ENCODE results near the gene FZD10.

Gene FZD10

DNA sequence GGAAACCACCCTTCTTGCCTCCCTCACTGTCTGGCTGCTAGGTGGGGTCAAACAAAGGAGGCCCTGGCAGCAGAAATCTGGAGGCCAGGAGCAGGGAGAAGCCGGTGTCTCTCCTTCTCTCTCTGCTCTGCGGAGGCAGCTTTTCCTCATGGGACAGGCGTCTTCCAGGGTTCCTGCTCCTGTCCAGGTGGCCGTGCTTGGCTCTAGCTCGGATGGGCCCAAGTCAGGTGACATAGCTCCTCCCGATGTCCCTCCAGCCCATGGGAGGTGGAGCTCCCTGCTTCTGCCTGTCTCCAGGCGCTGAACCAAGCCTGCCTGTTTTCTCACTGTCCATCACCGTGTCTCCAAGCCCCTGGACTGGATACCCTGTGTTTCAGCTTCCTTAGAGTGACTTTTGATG, 30.5 kb upstream of the FZD10 start:
- DNase-seq (ENCODE audit: low spot score): no peak

DNA sequence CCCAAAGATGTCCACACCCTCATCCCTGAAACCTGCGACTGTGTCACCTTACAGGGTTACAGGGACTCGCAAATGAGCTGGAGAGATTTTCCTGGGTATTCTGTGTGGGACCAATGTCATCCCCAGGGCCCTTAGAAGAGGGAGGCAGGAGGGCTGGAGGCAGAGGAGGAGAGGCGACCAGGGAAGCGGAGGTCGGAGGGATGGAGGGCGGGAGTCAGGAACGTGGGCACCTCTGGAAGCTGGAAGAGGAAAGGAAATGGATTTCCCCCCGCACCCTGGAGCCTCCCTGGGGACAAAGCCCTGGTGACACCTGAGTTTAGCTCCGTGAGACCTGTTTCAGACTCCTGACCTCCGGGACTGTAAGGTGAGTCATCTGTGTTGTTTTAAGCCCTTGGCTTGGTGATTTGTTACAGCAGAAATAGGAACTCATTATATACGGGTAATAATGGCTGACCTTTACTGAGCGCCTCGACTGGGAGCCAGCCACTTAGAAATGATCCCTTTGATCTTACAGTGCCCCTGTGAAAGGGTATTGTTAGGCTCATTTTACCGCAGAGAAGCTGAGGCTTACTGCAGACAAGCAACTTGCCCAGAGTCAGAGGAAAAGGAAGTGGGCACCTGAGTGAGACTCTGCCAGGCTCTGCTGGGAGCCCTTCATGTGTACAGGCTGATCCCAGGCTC, 29.3 kb upstream of the FZD10 start:
- DNase-seq (ENCODE audit: low spot score): no peak

DNA sequence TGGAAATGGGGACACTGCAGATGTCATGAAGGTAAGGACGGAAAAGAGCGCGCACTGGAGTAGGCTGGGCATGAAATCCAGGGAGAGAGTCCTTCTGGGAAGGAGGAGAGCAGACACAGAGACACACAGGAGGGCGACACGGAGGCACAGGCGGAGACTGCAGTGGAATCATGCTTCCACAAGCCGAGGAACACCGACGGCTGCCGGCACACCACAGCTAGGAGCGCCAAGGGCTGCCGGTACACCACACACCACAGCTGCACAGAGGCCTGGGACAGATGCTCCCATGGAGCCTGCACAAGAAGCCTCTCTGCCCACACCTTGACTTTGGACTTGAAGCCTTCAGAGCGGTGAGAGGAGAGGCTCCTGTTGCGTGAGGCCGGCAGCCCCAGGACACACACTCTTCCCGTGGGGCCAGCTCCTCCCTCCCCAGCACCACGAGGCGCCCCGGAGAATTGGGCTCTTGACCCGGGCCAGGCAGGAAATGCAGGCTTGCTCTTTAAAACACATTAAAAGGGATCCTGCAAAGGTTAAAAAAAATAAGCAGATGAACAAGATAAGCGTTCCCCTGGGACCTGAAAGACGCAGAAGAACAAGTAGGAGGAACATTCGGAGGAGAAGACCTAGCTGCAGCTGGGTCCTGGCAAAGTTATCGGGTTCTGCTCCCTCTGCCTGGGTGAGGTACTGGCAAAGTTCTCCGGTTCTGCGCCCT, 28.3 kb upstream of the FZD10 start:
- no peak for DNase-seq (ENCODE audit: low spot score)

DNA sequence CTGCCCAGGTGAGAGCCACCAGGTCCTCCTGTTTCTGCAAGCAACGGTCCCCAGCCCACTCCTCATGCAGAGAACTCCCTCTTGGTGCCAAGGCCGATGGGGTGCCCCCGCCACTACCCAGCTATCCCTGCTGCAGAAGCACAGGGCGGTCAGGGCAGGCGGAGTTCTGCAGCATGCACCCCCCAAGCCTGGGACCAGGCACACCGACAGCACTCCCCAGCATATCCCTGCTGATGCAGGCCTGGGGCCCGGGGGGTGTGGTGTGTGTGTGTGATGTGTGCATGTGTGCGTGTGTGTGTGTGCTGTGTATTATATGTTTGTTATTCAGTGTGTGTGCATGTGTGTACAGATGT, 27.7 kb upstream of the FZD10 start:
- DNase-seq (ENCODE audit: low spot score): no peak

DNA sequence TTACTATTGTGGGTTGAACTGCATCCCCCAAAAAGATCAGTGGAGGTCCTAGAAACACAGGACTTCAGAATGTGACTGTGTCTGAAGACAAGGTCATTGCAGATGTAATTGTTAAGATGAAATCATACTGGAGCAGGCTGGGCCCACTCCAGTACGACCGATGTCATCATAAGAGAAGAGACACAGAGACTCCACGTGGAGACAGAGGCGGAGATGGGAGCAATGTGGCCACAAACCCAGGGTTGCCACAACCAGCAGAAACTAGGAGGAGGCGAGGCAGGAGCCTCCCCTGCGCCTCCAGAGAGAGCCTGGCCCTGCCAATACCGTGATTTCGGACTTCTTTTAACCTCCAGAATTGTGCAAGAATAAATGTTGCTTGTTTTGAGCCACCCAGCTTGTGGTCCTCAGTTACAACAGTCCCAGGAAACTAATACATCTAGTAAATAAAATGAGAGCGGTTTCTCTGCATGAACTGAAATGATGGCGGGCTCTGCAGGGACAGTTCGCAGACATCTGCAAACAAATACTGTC, 25.7 kb upstream of the FZD10 start:
- DNase-seq (ENCODE audit: low spot score): no peak

DNA sequence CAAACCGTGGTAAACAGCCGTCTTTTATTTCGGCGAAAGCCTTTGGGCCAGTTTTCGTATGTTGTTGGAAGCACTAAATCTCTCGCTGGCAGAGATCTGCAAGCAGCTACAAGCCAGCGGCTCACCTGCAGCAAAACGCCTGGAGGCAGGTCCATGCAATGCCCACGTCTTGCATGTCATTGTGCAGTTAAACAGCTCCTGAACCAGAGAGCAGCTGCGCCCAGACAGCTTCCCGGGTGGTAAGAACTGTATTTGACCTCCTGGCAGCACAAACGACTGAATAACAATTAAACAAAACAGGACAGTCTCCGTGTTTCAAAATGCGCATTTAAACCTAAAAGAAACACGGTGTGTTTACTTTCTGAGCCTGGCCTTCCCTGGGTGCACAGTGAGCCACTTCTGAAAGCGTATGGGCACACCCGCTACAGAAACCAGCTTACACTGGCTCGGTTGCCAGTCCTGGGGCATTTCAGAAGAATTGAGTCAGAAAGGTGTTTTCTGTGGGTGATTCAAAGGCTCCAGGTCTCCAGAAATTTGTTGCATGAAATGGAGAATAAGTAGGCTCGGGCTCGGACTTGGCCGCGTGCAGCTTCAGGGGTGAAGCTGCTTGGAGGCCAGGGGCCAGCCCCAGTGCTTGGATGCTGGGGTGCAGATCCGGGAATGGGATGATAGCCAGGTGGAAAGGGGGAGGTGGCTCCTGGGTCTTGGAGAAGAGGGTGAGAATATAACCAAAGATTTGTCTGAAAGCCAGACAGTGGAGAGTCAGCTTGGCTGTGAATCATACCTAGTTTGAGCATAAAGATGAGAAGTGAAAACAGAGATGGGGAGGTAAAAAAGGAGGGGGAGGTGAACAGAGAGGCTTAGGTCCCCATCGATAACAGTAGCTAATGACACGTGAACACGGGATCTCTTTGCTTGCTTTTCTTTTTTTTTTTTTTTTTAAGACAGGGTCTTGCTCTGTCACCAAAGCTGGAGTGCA, 24.9 kb upstream of the FZD10 start:
- no peak for DNase-seq (ENCODE audit: low spot score)

DNA sequence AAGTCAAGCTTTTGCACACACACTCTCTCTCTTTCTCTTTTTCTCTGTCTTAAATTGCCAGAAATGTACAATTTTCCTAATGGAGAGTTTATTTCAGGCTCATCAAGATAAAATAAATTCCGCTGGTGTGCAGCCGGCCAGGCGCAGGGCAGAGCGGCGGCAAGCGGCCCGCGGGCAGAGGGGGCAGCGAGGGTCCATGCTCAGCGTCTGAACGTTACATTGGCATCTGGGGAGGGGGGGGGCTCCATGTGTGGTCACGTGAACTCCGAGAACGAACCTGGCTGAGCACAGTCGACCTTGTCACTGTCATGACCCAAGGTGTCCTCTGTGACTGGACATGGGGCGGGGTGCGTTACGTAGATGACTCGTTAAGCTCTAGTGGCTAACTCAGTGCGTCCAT, 23.8 kb upstream of the FZD10 start:
- no peak for DNase-seq (ENCODE audit: low spot score)

DNA sequence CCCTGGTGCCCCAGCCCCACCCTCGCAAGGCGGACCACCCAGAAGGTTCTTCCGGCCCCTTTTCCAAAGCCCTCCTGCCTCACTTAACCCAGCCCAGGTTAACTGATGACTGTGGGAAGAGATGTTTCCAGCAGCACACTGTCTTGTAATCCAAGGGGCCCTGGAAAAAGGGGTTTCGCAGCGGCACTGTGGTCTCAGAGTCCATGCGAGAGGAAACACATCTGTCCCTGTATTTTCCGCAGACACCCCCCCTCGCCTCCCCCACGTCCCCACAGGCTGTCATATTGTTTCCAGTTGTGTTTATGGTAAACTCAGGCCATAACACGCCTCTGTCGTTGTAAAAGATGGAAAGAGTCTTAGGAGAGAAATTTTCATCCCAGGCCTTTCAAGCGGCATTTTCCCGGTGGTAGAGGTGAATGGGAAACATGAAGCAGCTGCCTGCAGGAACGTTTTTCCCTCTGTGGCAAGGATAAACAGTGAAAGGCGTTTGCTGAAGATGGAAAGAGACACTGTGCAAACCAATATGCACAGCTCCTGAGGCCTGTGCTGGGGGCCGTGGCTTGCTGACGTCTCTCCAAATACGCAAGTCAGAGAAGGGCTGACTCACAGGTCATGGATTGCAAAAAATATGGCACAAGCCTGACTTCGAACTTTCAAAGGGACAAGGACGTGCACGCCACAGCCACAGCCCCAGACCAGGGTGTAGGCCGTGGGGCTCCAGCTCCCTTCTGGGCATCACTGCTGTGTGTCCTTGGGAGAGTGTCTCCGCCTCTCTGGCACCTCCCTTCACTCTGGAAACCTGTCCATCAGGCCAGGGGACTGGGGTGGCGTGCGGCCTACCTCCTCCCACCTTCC, 22.5 kb upstream of the FZD10 start:
- no peak for DNase-seq (ENCODE audit: low spot score)

DNA sequence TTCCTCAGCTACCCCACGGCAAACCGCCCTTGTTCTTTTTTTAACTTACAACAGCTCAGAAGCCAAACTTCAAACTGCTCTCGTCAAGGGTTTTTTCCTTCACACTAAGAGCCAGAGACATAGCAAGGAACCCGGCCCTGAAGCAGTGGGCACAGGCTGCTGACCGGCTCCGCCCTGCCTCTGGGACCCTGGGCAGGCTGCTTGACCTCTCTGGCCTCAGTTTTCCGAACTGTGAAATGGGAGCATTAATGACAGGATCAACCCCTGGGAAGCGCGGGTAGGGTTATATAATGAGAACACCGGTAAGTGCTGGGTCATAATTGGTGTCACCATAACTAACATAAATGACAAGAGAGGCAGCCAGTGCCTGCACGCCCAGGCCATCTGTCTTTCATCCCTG, 21.2 kb upstream of the FZD10 start:
- no peak for DNase-seq (ENCODE audit: low spot score)

DNA sequence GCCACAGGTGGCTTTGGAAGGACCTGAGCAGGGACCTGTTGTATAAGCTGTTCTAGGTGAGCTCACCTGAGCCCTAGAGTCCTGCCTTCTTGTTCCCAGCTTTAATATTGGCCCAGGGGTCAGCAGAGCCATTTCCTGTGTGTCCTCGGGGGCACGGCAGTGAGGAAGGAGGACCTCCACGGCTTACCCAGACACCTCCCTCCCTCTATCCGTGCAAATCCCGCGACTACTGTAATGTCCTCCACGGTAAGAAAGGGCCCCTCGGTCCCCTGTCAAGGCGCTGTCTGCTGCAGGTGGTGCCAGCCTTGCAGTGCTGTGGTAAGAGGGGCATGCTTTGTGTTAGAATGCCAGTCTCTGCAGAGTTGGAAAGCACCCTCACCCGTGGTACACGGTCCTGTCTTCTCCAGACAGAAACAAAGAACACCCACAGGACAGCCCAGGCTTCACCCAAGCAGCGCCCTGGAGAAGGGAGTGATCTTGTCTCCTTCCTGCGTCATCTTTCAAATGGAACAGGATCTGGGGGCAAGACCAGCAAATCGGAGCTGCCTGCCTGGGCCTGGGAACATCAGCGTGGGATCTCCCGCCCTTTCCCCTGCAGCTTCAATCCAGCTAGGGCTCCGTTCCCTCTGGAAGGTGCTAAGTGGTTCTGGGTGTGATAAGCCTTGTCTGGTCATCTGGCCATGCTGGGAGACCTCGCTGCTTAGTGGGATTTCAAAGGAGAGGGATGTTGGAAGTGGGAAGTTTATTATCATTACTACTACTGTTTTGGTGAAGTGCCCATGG, 20.2 kb upstream of the FZD10 start:
- DNase-seq (ENCODE audit: low spot score): no peak

DNA sequence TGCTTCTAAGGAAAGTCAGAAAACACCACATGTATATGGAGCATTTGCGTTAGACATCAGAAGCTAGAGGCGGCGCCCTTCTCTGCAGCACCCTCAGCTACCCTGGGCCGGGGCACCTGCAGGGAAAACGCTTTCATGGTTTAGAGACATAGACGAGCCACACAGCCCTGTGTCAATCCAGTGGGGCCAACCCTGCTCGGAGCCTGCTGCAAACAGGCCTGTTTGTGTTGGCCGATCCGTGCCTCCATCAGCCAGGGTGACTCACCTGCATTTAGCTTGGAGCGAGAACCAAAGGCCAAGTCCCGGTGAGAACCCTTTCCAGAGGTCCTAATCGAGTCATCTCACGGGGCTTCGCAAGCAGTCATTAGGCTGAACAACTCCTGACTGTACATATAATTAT, 19.5 kb upstream of the FZD10 start:
- DNase-seq (ENCODE audit: low spot score): no peak

DNA sequence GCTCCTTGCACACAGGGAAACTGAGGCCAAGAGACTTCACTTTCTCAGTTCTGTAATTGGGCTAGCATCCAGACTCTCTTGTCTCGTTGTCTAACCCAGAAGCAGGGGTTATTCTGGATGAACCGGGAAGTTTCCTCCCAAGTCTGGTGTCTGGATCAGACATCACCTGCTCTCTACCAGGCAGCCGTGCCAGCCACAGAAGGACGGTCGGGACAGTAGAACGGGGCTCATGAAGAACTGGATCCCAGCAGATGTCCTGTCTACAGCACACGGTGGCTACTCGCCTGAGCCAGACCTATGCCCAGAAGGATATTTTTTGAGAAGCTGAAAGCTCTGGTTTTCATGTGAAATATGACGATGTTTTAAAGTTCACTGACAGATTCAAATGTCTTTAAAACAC, 19.1 kb upstream of the FZD10 start:
- no peak for DNase-seq (ENCODE audit: low spot score)

DNA sequence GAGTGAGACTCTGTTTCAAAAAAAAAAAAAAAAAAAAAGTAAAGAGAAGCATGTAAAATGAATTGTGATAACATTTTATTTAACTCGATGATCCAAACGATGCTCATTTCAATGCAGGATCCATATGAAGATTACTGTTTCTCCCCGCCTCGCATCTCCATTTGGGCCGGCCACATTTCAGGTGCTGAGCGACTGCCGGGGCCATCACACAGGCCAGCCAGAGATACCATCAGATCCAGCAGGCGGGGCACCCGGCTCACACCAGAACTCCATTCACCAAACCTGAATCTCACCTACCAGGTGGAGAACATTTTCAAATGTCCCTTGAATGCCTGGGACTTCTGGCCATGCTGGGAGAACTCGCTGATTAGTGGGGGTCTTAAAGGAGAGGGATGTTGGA, 18.0 kb upstream of the FZD10 start:
- DNase-seq (ENCODE audit: low spot score): no peak

DNA sequence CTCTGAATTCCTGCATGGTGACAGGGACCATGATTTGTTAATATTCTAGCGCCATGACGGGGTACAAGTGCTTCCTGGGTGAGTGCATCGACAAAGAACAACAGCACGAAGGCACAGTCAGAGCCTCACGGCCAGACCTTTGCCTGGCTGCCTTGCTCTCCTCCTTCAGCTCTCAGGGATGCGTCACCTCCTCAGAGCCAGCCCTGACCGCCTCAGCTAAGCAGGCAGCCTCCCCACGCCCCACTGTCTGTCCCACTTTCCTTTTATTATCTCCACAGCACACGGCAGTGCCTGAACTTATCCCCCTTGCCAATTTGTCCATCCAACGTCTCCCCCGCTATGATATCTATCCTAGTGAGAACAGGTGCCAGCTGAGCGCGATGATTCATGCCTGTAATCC, 16.5 kb upstream of the FZD10 start:
- DNase-seq (ENCODE audit: low spot score): no peak

DNA sequence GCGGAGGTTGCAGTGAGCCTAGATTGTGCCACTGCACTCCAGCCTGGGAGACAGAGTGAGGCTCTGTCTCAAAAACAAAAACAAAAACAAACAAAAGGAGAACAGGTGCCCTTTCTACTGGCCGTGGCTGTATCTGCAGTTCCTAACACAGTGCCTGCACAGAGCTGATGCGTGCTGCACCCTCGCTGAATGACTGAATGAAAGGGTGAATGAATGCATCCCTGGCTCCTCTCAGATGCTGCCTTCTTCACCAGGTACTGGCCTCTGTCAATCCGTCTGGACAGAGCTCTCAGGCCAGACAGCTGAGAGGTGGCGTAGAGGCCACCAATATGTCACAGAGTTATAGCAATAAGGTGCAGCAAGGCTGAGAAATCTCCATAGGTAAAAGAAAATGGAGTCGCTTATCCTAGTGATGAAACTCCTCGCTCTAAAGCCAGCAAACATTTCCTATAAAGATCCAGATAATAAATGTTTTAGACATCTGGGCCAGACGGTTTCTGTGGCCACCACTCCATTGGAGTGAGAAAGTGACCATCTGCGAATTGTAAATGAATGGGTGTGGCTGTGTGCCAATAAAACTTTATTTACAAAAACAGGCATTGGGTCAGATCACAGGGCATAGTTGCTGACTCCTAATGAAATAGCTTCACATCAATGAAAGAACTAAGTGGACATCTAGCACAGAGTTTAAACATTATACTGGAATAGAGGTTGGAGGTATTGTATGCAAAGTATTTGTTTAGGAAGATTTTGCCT, 15.9 kb upstream of the FZD10 start:
- DNase-seq (ENCODE audit: low spot score): no peak

DNA sequence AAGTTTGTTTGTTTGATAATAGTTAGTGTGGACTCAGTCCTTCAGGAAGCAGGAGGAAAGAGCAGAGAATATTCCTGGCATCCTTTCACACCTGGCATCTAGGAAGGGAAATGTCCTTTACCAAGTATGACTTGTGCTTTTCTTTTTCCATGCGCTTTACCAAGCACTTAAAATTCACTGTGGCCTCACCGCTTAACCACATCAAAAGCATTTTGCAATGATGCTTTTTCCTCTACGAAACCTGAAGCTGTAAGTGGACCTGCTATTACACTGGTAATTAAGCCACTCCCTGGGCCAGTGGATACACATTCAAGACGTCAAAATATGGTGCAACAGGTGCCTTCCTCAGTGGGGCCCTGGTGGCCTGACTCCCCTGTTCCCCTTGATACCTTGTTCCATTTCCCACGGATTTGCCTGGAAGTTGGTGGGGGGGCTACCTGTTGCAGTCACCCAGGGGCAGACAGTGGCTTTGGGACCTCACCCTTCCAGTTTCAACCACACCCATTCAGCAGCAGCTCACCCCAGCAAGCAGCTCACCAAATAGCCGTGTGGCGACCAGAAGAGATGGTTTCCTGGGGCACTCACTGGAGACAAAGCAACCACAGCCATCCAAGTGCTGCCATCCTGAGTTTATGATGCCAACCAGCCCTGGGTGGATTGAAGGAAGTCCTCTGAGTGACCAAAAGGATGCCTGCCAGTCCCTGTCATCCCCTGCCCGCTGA, 14.2 kb upstream of the FZD10 start:
- DNase-seq (ENCODE audit: low spot score): no peak

DNA sequence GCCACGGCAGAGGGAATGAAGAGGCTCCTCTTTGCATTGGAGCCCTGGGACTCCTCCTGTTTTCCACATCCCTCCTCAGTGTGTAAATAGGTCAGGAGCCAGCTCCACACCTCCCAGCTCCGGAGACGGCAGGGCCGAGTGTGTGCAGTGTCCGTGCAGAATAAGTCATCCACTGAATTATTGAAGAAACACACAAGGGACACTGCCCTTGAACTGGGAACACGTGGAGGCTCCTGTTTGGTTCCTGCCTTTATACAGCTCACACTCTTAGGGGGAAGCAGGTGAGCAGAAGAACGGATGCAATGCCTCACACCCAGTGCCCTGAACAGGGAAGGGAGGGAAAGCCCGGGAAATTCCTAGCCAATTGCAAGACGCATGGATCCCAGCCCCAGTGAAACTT, 10.4 kb upstream of the FZD10 start:
- DNase-seq (ENCODE audit: low spot score): no peak

DNA sequence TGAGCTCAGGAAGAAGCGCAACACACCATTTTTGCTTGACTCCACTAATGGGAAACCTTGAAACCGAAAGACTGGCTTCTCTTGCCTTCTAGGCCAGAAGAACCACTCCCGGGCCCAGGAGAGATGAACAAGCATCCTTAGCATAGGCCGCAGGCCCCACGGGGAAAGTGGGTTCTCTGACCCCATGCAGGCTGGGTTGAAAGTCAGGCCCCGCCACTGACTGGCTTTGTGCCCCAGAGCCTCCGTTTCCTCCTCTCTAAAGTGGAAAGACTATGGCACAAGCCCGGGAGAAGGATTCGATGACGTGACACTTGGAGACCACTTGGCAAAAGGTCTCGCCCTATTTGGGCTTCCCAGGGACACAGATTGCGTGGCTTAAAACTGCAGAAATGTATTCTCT, 9.9 kb upstream of the FZD10 start:
- no peak for DNase-seq (ENCODE audit: low spot score)

DNA sequence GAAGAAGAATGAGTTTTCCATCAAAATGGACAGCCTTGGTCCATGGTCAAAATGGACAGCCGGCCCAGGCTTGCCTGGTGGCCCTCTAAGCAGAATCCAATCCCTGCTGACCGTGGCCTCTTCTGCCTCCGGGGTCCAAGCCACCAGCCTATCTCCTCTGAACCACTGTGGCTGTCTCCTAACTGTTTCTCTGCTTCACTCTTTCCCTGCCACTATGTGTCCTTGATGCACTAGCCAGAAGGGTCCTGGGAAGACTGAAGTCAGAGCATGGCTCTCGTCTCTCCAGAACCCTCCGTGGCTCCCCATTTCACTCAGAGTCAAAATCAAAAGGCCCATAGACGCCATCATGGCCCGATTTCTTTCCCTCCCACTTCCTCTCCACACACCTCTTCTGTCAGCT, 8.5 kb upstream of the FZD10 start:
- DNase-seq (ENCODE audit: low spot score): no peak

Measured in HuH-7.5 (cell line).